Mononuclear cell (primary cell): ENCODE results near the gene ZNHIT6. TPM values are rescaled to one million over a fixed set of nuclear protein-coding genes. Genes with fewer than 3 reads are reported as not detected.

Experiments
- H3K27me3 ChIP-seq: 2 replicates; pipeline ENCODE4 v1.6.0; 2011; ENCODE audit warnings: low read length, control low read depth; ENCODE audit not compliant: insufficient read depth
- H3K4me1 ChIP-seq: 2 replicates; pipeline ENCODE4 v1.5.1; 2011; ENCODE audit warnings: mild to moderate bottlenecking, low read length, control low read depth; ENCODE audit not compliant: insufficient read depth
- H3K4me3 ChIP-seq: 2 replicates; pipeline ENCODE4 v1.5.1; 2011; ENCODE audit warnings: mild to moderate bottlenecking, low read length, moderate library complexity
- H3K9me3 ChIP-seq: 2 replicates; pipeline ENCODE4 v1.5.1; 2011; ENCODE audit warnings: low read depth, mild to moderate bottlenecking, control low read depth, low read length
- total RNA-seq: library from RNA; depleted of rRNA; stranded (reverse); fragments of >200 nt; gene quantifications from one replicate; pipeline ENCODE4 v1.2.3, GENCODE V29; 2012

The ZNHIT6 gene
- total RNA-seq, 1 donor = 8.6 TPM

DNA sequence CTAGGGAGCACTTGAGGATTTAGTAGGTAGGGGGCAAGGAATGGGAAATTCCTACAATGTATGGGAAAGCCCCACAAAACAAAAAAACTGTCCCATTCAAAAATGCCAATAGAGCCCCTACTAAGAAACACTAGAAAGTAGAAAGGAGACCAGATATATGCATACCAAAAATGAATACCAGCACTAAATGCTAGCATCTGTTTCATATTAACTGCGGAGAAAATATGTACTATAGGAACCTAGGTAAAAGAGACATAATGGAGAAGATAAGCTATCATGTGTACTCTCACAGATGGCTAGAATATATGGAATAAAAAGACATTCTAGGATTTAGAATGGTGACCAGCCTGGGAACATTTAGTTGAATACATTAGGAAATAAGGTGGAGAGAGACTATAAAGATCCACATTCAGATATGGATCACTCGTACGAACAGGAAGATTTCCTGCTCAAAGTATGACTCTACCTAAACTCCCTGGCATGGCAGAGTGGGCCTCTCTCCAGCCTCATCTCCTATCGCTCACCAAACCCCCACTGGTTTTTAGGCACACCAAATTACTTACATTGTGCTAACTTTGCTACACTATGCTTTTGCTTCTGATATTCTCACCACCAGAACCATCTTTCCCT is 18.3 kb downstream of the ZNHIT6 start:
- no peaks in the 10 kb centered on the region for H3K27me3 ChIP-seq
- H3K4me3 ChIP-seq = no peak overlapping the region
- no peaks in the 10 kb centered on the region for H3K4me1 ChIP-seq
- H3K9me3 ChIP-seq = no peaks in the 10 kb centered on the region

DNA sequence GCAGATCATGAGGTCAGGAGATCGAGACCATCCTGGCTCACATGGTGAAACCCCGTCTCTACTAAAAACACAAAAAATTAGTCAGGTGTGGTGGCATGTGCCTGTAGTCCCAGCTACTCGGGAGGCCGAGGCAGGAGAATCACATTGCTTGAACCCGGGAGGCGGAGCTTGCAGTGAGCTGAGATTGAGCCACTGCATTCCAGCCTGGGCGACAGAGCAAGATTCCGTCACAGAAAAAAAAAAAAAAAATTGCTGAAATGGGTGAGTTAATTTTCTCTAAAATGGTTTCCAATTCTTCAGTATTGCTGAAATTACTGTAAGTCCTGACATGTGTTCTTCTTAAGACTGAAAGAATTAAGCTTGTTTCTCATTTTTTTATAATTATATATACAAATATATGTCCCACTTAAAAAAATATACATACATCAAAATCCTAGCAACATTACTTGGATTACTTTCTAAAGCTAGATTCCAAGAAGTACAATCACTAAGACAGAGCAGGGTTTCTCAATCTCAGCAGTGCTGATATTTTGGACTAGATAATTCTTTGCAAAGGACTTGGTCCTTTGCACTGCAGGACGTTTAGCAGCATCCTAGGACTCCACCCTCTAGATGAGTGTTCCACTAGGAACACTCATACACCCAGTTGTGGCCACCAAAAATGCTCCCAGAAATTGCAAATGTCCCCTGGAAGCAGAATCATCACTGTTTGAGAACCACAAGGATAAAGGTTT is 24.8 kb downstream of the ZNHIT6 start:
- no peaks in the 10 kb centered on the region for H3K9me3 ChIP-seq
- no peak overlapping the region for H3K4me3 ChIP-seq
- H3K27me3 ChIP-seq = no peaks in the 10 kb centered on the region
- no peaks in the 10 kb centered on the region for H3K4me1 ChIP-seq

DNA sequence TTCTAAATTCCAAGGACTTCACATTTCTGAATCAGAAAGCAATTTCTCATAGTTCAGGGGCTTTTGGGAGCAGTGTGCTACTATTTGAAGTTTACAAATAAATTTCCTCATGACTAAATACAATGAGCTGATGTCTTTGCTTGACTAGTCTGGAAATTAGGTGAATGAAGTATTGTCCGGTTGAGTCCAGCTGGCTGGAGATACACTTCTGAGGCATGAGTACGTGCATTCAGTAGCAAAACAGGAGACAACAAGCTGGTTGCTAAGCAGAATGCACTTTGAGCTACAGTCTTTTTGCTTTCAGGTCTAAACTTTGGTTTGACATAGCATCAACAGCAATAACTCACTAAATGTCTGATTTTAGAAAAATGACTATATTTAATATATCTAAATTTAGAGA is 27.1 kb downstream of the ZNHIT6 start:
- Histone ChIP-seq H3K4me3 (no peak overlapping the region), H3K4me1 (no peaks in the 10 kb centered on the region), H3K27me3 (no peaks in the 10 kb centered on the region), H3K9me3 (no peaks in the 10 kb centered on the region)

DNA sequence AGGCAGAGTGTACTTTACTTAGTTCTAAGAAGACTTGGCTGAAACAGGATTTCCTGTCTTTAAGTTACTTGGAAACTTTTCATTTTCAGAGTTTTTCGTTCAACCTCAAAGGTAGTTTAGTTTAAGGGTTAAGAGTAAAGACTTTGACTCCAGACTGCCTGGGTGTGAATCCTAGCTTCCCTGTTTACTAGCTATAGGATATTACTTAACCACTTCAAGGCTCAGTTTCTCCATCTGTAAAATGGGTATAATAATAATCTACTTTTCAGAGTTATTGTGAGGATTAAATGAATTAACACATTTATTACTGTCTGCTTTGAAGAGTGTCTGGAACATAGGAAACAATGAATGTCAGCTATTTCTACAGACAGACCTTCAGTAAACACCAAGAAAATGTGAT is 30.0 kb downstream of the ZNHIT6 start:
- H3K27me3 ChIP-seq = no peaks in the 10 kb centered on the region
- H3K4me1 ChIP-seq = no peaks in the 10 kb centered on the region
- no peak overlapping the region for H3K4me3 ChIP-seq
- H3K9me3 ChIP-seq = no peaks in the 10 kb centered on the region

DNA sequence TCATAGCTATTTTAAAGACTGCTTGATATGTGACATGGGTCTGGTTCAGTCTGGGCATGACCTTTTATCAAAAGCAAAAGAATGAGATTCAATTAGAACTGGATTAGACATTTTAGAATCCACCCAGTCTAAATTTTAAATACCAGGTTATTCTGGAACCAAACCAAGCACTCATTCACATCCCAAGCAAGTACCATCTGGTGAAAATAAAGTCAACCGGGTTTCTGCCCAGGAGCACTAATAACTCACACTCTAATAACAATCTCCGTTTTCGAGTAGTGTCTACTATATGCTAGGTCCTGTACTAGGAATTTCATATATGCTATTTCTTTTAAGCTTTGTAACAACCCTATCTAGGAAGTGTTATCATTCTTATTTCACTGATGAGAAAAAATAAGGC is 30.6 kb downstream of the ZNHIT6 start:
- Histone ChIP-seq H3K4me1 (no peaks in the 10 kb centered on the region), H3K27me3 (no peaks in the 10 kb centered on the region), H3K4me3 (no peak overlapping the region), H3K9me3 (no peaks in the 10 kb centered on the region)

DNA sequence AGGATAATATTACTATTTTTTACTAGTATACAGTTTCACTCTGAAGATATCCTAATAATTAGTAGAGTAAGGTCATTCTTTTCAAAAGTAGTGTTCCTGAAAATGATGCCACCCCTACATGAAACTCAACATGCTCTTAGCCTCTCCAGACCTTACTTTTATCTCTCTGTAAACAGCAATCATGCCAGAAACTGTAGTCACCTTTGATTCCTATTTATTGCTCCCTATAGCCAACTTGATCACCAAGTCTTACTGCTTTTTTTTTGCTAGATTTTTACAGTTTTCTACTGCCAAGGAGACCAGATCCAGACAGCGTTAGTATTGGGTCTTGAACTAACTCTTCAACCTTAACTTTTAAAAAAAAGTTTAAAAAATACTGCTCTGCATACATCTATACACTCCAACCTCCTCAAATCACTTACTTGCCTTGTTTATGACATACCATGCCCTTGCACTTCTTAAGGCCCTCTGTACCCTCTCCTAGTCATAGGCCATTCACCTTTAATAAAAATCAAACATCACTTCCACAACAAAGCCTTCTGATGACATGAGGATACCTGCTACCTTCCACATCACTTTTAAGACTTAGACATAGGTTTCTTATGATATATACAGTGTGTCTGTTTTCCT is 36.1 kb downstream of the ZNHIT6 start:
- no peak overlapping the region for H3K4me3 ChIP-seq
- no peaks in the 10 kb centered on the region for H3K27me3 ChIP-seq
- no peaks in the 10 kb centered on the region for H3K4me1 ChIP-seq
- H3K9me3 ChIP-seq = no peaks in the 10 kb centered on the region

DNA sequence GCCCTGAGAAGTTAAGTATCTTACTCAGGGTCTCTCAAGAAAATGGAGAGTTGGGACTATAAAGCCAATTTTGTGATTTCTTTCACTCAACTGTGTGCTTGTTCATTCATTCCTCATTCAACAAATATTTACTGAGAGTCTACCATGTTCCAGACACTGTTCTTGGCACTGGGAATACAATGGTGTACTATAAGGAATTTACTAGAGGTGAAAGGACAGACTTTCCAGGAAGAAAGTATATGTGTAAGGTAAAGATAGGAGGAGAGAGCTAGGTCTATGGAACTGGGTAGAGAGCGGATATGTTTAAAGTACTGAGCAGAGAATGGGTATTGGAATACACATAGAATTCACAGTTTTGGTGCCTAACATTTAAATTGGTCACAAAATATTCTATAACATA is 42.3 kb downstream of the ZNHIT6 start:
- Histone ChIP-seq H3K4me3 (no peak overlapping the region), H3K4me1 (no peaks in the 10 kb centered on the region), H3K9me3 (no peaks in the 10 kb centered on the region), H3K27me3 (no peaks in the 10 kb centered on the region)

DNA sequence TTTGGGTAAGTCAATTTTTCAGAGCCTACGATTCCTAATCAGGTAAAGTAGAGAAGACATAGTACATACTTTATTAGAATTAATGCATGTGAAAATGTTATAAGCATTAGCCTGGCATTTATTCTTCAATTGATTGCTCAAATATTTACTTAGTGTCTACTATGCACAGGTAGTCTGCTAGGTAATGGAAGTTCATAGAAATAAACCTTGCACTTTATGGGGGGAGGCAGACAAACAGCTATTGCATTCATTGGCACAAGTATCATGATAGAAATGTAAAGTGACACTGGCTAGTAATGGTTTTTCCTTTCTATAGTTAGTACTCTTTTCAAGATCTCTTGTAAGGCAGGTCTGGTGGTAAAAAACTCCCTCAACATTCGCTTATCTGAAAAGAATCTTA is 44.9 kb downstream of the ZNHIT6 start:
- Histone ChIP-seq H3K4me3 (no peak overlapping the region), H3K4me1 (no peaks in the 10 kb centered on the region), H3K9me3 (no peaks in the 10 kb centered on the region), H3K27me3 (no peaks in the 10 kb centered on the region)

DNA sequence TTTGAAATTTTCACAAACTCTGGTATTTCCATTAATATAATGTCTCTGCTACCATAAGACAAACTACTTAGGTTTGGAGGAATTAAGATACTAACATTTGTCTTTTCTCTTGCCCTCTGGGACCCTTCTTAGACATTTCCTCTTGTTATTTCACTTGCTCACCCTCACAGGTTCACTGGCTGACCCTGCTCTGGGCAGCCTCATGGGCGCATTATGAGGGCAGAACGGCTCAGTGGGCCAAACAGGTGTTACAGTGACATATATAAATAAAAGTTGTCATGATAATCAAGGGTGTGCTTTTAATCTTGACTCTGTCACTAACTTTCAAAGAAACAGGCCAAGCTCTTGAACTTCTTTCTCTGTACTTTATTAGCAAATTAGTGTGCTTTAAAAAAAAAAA is 46.5 kb downstream of the ZNHIT6 start:
- H3K27me3 ChIP-seq = no peaks in the 10 kb centered on the region
- no peaks in the 10 kb centered on the region for H3K4me1 ChIP-seq
- H3K9me3 ChIP-seq = no peaks in the 10 kb centered on the region
- no peak overlapping the region for H3K4me3 ChIP-seq

DNA sequence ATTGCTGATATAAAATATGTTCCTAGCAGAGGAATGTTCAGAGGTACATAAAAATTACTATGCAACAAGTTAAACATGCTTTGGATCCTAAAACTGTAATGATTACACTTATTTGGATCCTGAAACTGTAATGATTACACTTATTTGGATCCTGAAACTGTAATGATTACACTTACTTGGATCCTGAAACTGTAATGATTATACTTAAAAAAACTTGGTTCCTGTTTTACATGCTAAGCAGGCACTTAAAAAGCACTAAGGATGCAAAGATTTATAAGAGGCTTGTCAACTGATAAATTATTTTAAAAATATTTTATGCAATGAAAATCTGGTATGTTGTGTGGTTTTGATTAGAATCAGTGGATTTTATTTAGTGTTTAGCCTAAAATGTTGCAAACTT is 47.7 kb downstream of the ZNHIT6 start:
- Histone ChIP-seq H3K27me3 (no peaks in the 10 kb centered on the region), H3K9me3 (no peaks in the 10 kb centered on the region), H3K4me3 (no peak overlapping the region), H3K4me1 (no peaks in the 10 kb centered on the region)

DNA sequence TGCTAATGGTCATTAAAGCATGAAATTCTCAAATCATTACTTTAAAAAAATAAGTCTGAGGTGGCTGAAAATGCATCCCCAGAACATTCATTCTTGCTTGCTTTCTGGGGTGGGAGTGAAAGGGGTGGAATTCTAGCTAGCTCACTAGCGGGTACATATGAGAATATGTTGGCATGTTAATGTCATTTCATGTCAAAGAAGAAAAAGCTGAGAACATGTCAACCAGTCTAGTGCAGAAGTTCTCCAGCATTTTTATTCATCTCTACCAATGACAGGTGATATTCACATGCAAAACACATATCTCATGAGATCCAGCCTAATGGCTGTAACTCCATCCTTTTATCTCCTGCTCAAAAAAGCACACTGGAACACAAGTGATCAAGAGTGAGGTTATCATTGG is 49.1 kb downstream of the ZNHIT6 start:
- no peaks in the 10 kb centered on the region for H3K27me3 ChIP-seq
- H3K4me1 ChIP-seq = no peaks in the 10 kb centered on the region
- H3K9me3 ChIP-seq = no peaks in the 10 kb centered on the region
- no peak overlapping the region for H3K4me3 ChIP-seq

DNA sequence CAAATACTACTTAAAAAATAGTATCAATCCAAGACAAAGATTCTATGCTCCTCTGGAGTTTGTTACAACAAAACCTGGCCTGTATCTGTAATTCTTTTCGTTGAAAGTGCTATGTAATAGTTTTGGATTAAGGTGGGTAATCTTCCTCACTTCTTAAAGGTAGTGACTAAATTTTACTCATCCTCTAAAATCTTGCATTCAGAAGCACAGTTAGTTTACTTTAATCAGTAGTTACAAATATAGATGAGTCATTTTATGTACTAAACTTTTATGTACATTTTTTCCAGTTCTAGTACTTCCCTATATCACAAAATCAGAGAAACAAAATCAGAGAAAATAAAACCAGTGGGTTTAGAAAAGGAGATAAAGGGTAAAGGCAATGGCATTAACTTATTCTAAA is 51.3 kb downstream of the ZNHIT6 start:
- Histone ChIP-seq H3K4me1 (no peaks in the 10 kb centered on the region), H3K27me3 (no peaks in the 10 kb centered on the region), H3K4me3 (no peak overlapping the region), H3K9me3 (no peaks in the 10 kb centered on the region)

DNA sequence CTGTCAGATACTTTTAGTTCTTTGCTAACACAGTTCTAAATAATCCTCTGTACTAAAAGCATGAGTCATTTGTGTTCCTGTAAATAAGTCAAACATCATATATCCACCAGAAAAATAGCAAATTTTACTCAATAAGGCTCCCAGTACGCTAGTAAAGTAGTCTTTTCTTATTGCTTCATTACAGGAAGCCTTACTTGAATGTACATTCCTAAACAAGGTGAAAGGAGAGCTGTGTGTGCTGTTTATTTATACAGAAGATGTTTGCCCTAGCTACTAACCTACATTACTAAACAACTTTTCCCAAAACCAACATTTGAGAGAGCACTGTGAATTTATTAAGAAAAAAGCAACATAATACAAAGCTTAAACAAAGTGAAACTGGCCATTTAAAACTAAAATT is 52.0 kb downstream of the ZNHIT6 start:
- no peaks in the 10 kb centered on the region for H3K4me1 ChIP-seq
- no peaks in the 10 kb centered on the region for H3K27me3 ChIP-seq
- no peaks in the 10 kb centered on the region for H3K9me3 ChIP-seq
- no peak overlapping the region for H3K4me3 ChIP-seq

DNA sequence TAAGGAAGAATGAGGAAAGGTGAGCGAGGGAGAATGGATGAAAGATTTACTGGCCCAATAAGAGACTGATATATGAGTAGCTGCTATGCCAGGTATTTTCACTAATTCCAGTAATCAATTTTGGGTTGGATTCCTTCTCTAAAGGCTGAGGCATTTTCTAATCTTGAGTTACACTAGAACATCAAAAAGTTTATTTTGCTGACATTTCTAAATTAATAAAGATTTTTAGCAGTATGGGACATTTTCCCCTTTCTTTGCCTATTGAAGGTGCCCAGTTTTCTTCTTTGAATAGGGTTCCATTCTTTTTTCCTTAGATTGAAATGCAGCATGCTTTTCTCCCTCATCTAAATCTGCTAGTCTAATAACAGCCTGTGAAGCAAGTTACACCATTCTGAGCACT is 52.9 kb downstream of the ZNHIT6 start:
- Histone ChIP-seq H3K27me3 (no peaks in the 10 kb centered on the region), H3K4me1 (no peaks in the 10 kb centered on the region), H3K4me3 (no peak overlapping the region), H3K9me3 (no peaks in the 10 kb centered on the region)

DNA sequence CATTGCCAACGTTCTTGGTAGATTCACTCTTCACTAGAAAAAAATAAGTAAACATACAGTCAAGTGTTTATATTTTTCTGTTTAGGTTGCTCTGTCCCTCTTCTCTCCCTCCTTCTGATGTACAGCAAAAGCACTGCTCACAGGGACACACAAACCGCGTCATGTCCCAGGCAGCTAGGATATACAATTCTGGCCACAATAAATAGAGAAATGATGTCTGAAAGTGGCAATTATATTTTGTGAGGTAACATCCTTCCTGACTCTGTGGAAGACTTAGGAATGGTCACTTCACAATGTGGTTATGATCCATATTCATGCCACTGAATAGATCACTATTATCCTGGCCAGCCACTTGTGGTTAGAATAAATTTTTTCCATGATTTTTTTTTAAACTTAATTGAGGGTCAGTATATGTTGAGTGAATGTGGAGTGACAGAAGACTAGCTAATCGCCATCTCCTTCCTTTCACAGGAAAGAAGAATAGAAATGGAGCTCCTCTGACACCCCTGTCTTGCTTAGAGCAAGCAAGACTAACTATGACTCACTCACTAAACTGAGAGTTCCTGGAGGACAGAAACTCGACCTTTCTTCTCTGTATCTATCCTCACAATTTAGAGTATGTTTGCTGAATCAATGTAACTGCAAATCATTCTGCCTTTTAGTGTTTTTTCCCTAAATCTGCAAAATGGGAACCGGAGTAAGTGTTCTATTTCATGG is 54.0 kb downstream of the ZNHIT6 start:
- no peaks in the 10 kb centered on the region for H3K4me1 ChIP-seq
- peaks cover 2% of the 10 kb centered on the region for H3K9me3 ChIP-seq
- no peaks in the 10 kb centered on the region for H3K27me3 ChIP-seq
- H3K4me3 ChIP-seq = no peak overlapping the region
